Omental fat pad (tissue), 4 donors: ENCODE data around the gene CROCC. TPM values are rescaled to one million over a fixed set of nuclear protein-coding genes. Genes with fewer than 3 reads are reported as not detected.
"Not testable (repeated sequence)": the region's sequence is repeated elsewhere in the genome, so short reads cannot be mapped to it uniquely, and the experiment has no call there.

Experiments used
- ATAC-seq: fragments of 150-250 bp; one replicate; pipeline ENCODE4 v1.9.1; 2016; ENCODE audit warnings: mild to moderate bottlenecking, moderate library complexity; ENCODE audit not compliant: low FRiP score
- DNase-seq: peaks from one replicate; pipeline ENCODE4 v3.0.0-alpha.2; 2019; ENCODE audit warnings: low spot score
- total RNA-seq, 4 donors: library from RNA; depleted of rRNA; stranded (reverse); fragments of >200 nt; gene quantifications; one replicate each; pipeline ENCODE4 v1.1.0, GENCODE V29; 2016
- TF ChIP-seq, protein P1 (sequence below), 3 donors: fragments of 450-650 bp; IDR thresholded peaks; one replicate each; pipeline ENCODE4 v1.5.1; 2016 to 2017; ENCODE audit warnings: antibody characterized with exemption in 3 of 3, mild to moderate bottlenecking in 3 of 3, moderate library complexity in 2 of 3

Gene CROCC
- total RNA-seq, 4 donors from 2014 or later: 10.9 to 24.1 (median 14.0) TPM

- TF ChIP-seq, protein P1, sequence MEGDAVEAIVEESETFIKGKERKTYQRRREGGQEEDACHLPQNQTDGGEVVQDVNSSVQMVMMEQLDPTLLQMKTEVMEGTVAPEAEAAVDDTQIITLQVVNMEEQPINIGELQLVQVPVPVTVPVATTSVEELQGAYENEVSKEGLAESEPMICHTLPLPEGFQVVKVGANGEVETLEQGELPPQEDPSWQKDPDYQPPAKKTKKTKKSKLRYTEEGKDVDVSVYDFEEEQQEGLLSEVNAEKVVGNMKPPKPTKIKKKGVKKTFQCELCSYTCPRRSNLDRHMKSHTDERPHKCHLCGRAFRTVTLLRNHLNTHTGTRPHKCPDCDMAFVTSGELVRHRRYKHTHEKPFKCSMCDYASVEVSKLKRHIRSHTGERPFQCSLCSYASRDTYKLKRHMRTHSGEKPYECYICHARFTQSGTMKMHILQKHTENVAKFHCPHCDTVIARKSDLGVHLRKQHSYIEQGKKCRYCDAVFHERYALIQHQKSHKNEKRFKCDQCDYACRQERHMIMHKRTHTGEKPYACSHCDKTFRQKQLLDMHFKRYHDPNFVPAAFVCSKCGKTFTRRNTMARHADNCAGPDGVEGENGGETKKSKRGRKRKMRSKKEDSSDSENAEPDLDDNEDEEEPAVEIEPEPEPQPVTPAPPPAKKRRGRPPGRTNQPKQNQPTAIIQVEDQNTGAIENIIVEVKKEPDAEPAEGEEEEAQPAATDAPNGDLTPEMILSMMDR (IDR thresholded peaks at IDR 0.05): no peak
- ATAC-seq (no peak), DNase-seq (no peak)
These were observed 6.1 kb upstream of the CROCC start for GRCh38 chr1:16915627-16915973.

DNA sequence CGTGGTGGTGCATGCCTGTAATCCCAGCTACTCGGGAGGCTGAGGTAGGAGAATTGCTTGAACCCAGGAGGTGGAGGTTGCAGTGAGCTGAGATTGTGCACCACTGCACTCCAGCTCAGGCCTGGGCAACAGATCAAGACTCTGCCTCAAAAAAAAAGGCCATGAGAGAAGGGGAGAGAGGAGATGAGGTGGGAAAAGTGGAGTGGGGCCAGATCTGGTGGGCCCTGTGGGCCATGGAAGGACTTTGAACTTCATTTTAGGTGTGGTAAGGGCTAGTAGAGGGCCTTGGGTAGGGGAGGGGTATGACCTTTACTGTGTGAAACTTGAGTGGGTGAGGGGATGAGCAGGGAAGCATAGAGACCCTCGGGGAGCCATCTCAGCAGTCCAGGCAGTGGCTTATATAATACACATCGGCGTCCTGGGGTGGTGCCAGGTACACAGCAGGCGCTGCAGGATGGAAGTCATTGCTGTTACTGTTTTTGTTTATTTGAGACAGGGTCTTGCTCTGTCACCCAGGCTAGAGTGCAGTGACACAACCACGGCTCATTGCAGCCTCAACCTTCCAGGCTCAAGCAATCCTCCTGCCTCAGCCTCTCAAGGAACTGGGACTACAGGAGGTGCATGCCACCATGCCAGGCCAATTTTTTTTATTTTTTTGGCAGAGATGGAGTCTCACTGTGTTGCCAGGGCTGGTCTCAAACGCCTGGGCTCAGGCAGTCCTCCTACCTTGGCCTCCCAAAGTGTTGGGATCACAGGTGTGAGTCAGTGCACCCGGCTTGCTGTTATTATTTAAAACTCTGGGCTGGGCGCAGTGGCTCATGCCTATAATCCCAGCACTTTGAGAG, 5.5 kb upstream of the CROCC start:
- DNase-seq, ATAC-seq: not testable (repeated sequence)

- TF ChIP-seq, protein P1 (IDR thresholded peaks at IDR 0.05): no peak
- DNase-seq (no peak), ATAC-seq (no peak)
These were observed 3.4 kb upstream of the CROCC start for GRCh38 chr1:16918371-16918770.

DNA sequence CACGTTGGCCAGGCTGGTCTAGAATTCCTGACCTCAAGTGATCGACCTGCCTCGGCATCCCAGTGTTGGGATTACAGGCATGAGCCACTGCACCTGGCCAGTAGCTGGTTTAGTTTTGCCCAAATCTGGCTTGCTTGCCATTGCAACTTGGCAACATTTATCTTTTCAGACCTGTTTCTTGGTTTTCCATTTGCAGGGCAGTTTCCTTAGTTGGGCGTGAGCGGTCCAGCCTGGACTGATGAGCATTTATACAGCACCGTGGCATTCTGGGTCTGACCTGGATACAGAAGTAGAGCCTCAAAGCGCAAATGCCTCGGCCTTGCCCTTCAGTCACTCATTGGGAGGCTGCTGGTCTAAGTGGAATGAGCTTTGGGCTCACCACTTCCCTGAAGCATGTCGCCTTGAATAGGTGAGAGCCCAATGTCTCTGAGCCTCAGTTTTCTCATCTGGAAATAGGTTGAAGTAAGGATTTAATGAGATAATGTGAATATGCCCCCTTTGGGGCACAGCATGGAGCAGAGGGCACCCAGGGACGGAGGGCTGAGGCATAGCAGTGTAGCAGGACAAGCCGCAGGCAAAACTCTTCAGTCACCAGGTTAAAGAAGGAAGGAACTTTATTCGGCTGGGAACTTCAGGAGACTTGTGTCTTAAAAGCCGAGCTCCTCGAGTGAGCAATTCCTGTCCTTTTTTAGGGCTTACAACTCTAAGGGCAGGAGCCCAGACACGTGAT, 2.6 kb upstream of the CROCC start:
- not testable (repeated sequence) for DNase-seq, ATAC-seq

GRCh38 chr1:16920951-16921350, 780 bp upstream of the CROCC start:
- DNase-seq (no peak), ATAC-seq (no peak)
- TF ChIP-seq, protein P1 (IDR thresholded peaks at IDR 0.05): no peak

- ATAC-seq (no peak), DNase-seq (no peak)
- TF ChIP-seq, protein P1 (IDR thresholded peaks at IDR 0.05): no peak
These were observed 735 bp downstream of the CROCC start for GRCh38 chr1:16922466-16922865.

DNA sequence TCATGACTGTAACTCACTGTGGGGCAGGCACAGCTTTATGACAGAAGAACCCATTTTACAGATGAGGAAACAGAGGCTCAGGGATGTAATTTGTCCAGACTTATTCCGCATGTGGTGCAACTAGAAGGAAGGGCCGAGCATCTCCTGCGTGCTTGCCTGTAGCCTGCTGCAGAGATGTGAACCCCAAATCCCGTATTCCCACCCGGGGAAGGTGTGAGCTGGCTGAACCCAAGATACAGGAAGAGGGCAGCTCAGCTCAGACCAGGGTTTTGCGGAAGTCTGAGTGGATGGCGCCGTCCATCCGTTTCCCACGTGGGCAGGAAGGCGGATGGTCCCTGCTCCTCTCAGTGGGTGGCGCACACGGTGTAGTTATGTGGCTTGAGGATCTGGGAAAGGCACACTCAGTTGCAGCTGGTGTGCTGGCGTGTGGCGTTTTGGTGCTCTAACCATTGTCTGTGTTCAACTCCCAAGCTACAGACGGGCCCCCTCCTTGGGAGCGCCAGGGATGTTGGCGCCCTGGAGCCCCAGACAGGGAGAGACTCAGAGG, 1.2 kb downstream of the CROCC start:
- ATAC-seq (no peak), DNase-seq (no peak)
- TF ChIP-seq, protein P1 (IDR thresholded peaks at IDR 0.05): no peak
